Measurements from ENCODE around the gene SCAF8.

The SCAF8 gene

DNA sequence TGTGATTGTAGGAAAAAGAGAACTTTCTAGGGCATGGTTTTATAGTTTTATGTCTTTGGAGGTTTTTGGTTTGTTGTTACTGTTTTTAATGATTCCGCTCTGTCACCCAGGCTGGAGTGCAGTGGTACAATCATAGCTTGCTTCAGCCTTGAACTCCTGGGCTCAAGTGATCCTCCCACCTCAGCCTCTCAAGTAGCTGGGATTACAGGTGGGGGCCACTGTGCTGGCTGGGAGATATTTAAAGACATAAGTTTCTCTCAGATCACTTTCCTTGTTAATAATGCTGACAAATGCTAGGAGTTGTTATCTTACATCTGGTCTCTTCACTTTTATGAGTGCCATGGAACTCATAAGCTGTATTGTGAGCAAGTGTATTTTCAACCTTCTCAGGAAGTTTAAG is 116.3 kb downstream of the SCAF8 start:
- Histone ChIP-seq H3K9me3 (ENCODE audit: severe bottlenecking) (no peaks in the 10 kb centered on the region), H3K36me3 (peaks cover 4% of the 10 kb centered on the region)
- TF ChIP-seq CTCF (IDR thresholded peaks at IDR 0.05; ENCODE audit: low read depth, low read length) = no peak

DNA sequence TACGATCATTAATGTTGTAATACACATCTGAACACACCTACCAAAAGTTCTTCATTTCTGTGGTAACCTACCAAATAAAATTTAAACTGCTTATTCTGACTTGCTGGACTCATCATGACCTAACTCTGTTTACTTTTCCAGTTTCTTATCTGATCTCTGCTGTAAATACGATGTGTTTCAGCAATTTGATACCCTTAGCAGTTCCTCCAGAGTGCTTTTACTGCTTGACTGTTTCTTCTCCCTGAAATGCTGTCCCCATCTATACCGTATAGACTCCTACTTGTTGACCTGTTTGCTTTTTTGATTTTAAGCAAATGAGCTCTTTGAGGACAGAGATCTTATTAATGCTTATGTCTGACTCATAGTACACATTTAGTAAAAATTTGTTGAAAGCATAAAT is 119.5 kb downstream of the SCAF8 start:
- no peak for DNase-seq
- H3K36me3 ChIP-seq = no peaks in the 10 kb centered on the region
- no peak overlapping the region for H3K4me3 ChIP-seq (ENCODE audit: low read depth, low read length)
- no peak for TF ChIP-seq CTCF (IDR thresholded peaks at IDR 0.05; ENCODE audit: low read depth, low read length)
- H3K27me3 ChIP-seq (ENCODE audit: insufficient read depth, low read depth, severe bottlenecking) = no peaks in the 10 kb centered on the region
- H3K27ac ChIP-seq = no peak overlapping the region
- no peaks in the 10 kb centered on the region for H3K9me3 ChIP-seq (ENCODE audit: severe bottlenecking)

More for the DNA sequence above, 116.3 kb downstream of the SCAF8 start:
- no peak for DNase-seq
- no peak overlapping the region for H3K27ac ChIP-seq
- H3K4me3 ChIP-seq (ENCODE audit: low read depth, low read length) = no peak overlapping the region
- H3K27me3 ChIP-seq (ENCODE audit: insufficient read depth, low read depth, severe bottlenecking) = no peaks in the 10 kb centered on the region

- no peak overlapping the region for H3K4me3 ChIP-seq (ENCODE audit: low read depth, low read length)
- no peak overlapping the region for H3K27ac ChIP-seq
- no peak for DNase-seq
- no peaks in the 10 kb centered on the region for H3K27me3 ChIP-seq (ENCODE audit: insufficient read depth, low read depth, severe bottlenecking)
- H3K36me3 ChIP-seq = no peaks in the 10 kb centered on the region
- no peak for TF ChIP-seq CTCF (IDR thresholded peaks at IDR 0.05; ENCODE audit: low read depth, low read length)
- H3K9me3 ChIP-seq (ENCODE audit: severe bottlenecking) = no peaks in the 10 kb centered on the region
Observed at GRCh38 chr6:154857529-154857928, 124.3 kb downstream of the SCAF8 start.

DNA sequence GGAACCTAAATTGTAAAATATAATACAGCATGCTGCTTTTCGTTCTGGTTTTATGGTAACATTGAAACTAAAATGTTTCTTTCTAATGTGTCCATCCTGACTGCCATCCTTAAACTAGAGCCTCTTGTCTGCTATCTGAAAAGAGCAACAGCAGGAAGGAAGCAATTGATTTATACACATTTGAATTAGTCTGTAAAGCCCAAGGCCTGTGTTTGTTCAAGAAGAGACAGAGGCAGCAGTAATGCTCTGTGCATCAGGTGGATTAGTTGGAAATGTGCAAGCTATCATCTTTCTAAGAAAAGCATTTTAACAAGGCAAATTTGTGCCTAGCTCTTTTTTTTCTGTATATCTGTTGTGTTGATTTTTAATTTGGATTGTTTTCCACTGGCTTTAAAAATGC is 128.6 kb downstream of the SCAF8 start:
- TF ChIP-seq CTCF (IDR thresholded peaks at IDR 0.05; ENCODE audit: low read depth, low read length) = no peak
- Histone ChIP-seq H3K36me3 (no peaks in the 10 kb centered on the region), H3K4me3 (ENCODE audit: low read depth, low read length) (no peak overlapping the region), H3K9me3 (ENCODE audit: severe bottlenecking) (no peaks in the 10 kb centered on the region), H3K27me3 (ENCODE audit: insufficient read depth, low read depth, severe bottlenecking) (no peaks in the 10 kb centered on the region), H3K27ac (no peak overlapping the region)
- DNase-seq = no peak

DNA sequence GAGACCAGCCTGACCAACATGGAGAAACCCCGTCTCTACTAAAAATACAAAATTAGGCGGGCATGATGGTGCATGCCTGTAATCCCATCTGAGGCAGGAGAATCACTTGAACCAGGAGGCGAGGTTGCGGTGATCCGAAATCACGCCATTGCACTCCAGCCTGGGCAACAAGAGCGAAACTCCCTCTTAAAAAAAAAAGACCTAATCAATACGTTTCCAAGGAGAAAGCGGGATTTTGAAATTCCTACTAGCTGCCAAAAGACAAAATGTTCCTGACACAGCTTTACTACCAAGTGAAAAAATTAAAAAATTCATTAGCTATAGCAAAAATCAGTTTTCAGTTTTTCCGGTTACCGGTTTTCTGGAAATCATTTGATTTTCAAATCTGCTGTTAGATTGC is 129.3 kb downstream of the SCAF8 start:
- no peaks in the 10 kb centered on the region for H3K27me3 ChIP-seq (ENCODE audit: insufficient read depth, low read depth, severe bottlenecking)
- H3K9me3 ChIP-seq (ENCODE audit: severe bottlenecking) = no peaks in the 10 kb centered on the region
- no peak overlapping the region for H3K4me3 ChIP-seq (ENCODE audit: low read depth, low read length)
- no peak overlapping the region for H3K27ac ChIP-seq
- H3K36me3 ChIP-seq = no peaks in the 10 kb centered on the region
- TF ChIP-seq CTCF (IDR thresholded peaks at IDR 0.05; ENCODE audit: low read depth, low read length) = no peak
- DNase-seq = no peak

- TF ChIP-seq CTCF (IDR thresholded peaks at IDR 0.05; ENCODE audit: low read depth, low read length) = no peak
- no peaks in the 10 kb centered on the region for H3K27me3 ChIP-seq (ENCODE audit: insufficient read depth, low read depth, severe bottlenecking)
- H3K4me3 ChIP-seq (ENCODE audit: low read depth, low read length) = no peak overlapping the region
- H3K36me3 ChIP-seq = no peaks in the 10 kb centered on the region
- no peak for DNase-seq
- no peak overlapping the region for H3K27ac ChIP-seq
- no peaks in the 10 kb centered on the region for H3K9me3 ChIP-seq (ENCODE audit: severe bottlenecking)
Observed at GRCh38 chr6:154864066-154864430, 130.8 kb downstream of the SCAF8 start.

Data from WERI-Rb-1 (cell line).